Measurements from ENCODE around the gene NDUFS8. TPM values are rescaled to one million over a fixed set of nuclear protein-coding genes. Genes with fewer than 3 reads are reported as not detected.

NDUFS8 gene
- total and polyA plus RNA-seq, 2 of the 13 experiments (the other 11 are each of a cell fraction or from before 2014, with no cell fraction given): 96.7 to 158 TPM

DNA sequence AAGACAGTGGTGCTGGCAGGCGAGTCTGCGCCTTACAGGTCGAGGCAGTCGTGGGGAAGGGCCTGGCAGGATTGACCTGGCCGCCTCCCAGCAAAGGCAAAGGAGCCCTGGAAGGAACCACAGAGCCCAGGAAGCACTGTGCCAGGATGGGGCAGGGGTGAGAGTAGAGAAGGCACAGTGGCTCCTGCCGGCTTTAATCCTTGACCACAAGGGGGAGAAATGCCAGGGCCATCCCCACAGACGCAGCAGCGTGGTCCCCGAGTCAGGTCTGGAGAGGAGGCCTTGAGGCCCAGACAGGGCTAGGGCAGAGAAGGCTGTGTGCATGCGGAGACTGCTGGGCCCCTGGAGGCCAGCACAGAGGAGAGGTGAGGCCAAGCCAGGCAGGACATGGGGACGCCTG lies 9.9 kb upstream of the NDUFS8 start (continued):
- TF ChIP-seq ZNF740 (CRISPR knock-in tag; IDR thresholded peaks at IDR 0.05) (0 out of 2 replicates have a peak, but pooled peaks have one; percentile 36), MIER3 (CRISPR knock-in tag; IDR thresholded peaks at IDR 0.05; ENCODE audit: borderline replicate concordance) (no peak), TFDP1 (CRISPR knock-in tag; IDR thresholded peaks at IDR 0.05; ENCODE audit: borderline replicate concordance) (peak; percentile 54; the same call in 1 of the 2 replicates), MLLT10 (CRISPR knock-in tag; IDR thresholded peaks at IDR 0.05) (no peak), MLXIP (CRISPR knock-in tag; IDR thresholded peaks at IDR 0.05; ENCODE audit: borderline replicate concordance) (no peak), NPAS2 (CRISPR knock-in tag; IDR thresholded peaks at IDR 0.05; ENCODE audit: borderline replicate concordance) (no peak), ZNF557 (CRISPR knock-in tag; IDR thresholded peaks at IDR 0.05) (0 out of 2 replicates have a peak, but pooled peaks have one; percentile 9), SALL1 (CRISPR knock-in tag; IDR thresholded peaks at IDR 0.05) (peak; percentile 45), JARID2 (CRISPR knock-in tag; IDR thresholded peaks at IDR 0.05; ENCODE audit: insufficient replicate concordance) (no peak), ZFP90 (CRISPR knock-in tag; IDR thresholded peaks at IDR 0.05; ENCODE audit: borderline replicate concordance) (peak; percentile 52; the same call in 1 of the 2 replicates), GABPB1 (CRISPR knock-in tag; IDR thresholded peaks at IDR 0.05) (peak; percentile 10; the same call in 1 of the 2 replicates), YY1 (IDR thresholded peaks at IDR 0.05; ENCODE audit: insufficient read depth, insufficient replicate concordance, low read depth, low read length) (no peak), ZSCAN25 (CRISPR knock-in tag; IDR thresholded peaks at IDR 0.05) (peak; percentile 48; the same call in 1 of the 2 replicates), ZBTB38 (CRISPR knock-in tag; IDR thresholded peaks at IDR 0.05) (no peak), ZNF326 (CRISPR knock-in tag; IDR thresholded peaks at IDR 0.05; ENCODE audit: borderline replicate concordance) (no peak), AGO2 (optimal IDR thresholded peaks at IDR 0.05; ENCODE audit: low read depth, low read length) (no peak)
- TF ChIP-seq, protein P1, sequence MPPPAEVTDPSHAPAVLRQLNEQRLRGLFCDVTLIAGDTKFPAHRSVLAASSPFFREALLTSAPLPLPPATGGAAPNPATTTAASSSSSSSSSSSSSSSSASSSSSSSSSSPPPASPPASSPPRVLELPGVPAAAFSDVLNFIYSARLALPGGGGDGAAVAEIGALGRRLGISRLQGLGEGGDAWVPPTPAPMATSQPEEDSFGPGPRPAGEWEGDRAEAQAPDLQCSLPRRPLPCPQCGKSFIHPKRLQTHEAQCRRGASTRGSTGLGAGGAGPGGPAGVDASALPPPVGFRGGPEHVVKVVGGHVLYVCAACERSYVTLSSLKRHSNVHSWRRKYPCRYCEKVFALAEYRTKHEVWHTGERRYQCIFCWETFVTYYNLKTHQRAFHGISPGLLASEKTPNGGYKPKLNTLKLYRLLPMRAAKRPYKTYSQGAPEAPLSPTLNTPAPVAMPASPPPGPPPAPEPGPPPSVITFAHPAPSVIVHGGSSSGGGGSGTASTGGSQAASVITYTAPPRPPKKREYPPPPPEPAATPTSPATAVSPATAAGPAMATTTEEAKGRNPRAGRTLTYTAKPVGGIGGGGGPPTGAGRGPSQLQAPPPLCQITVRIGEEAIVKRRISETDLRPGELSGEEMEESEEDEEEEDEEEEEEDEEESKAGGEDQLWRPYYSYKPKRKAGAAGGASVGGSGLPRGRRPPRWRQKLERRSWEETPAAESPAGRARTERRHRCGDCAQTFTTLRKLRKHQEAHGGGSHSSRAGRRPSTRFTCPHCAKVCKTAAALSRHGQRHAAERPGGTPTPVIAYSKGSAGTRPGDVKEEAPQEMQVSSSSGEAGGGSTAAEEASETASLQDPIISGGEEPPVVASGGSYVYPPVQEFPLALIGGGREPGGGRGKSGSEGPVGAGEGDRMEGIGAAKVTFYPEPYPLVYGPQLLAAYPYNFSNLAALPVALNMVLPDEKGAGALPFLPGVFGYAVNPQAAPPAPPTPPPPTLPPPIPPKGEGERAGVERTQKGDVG (CRISPR knock-in tag; IDR thresholded peaks at IDR 0.05; ENCODE audit: borderline replicate concordance): 0 out of 2 replicates have a peak, but pooled peaks have one; percentile 10
